Measurements from ENCODE around the gene NHLRC4. TPM values are rescaled to one million over a fixed set of nuclear protein-coding genes. Genes with fewer than 3 reads are reported as not detected.
A peak's percentile ranks its signal among the peaks of the same experiment; 100 is the strongest.

Gene NHLRC4
- total RNA-seq, 2 donors from 2014 or later = 0.33 to 0.48 TPM

GRCh38 chr16:553601-554296, 13.1 kb upstream of the NHLRC4 start:
- H3K27ac Mint-ChIP-seq = no peak overlapping the region
- H3K9me3 Mint-ChIP-seq = no peaks in the 10 kb centered on the region
- DNase-seq (ENCODE audit: low spot score) (no peak), ATAC-seq (no peak)
- H3K4me1 Mint-ChIP-seq (ENCODE audit: low read depth in 2 of 2) = peaks cover 0 to 3% of the 10 kb centered on the region in 2 donors
- no peak overlapping the region for H3K4me3 Mint-ChIP-seq
- peaks cover 0 to 3% of the 10 kb centered on the region in 2 donors for H3K27me3 Mint-ChIP-seq
- H3K36me3 Mint-ChIP-seq = no peaks in the 10 kb centered on the region

GRCh38 chr16:554297-554621, 12.5 kb upstream of the NHLRC4 start:
- Mint-ChIP-seq H3K4me3 (no peak overlapping the region), H3K27me3 (peaks cover 0 to 3% of the 10 kb centered on the region in 2 donors), H3K9me3 (no peaks in the 10 kb centered on the region), H3K4me1 (ENCODE audit: low read depth in 2 of 2) (peaks cover 0 to 3% of the 10 kb centered on the region in 2 donors), H3K27ac (no peak overlapping the region), H3K36me3 (no peaks in the 10 kb centered on the region)
- DNase-seq (ENCODE audit: low spot score) = no peak
- no peak for ATAC-seq

GRCh38 chr16:554640-555365, 12.0 kb upstream of the NHLRC4 start:
- H3K36me3 Mint-ChIP-seq = no peaks in the 10 kb centered on the region
- DNase-seq (ENCODE audit: low spot score) = no peak
- peaks cover 0 to 3% of the 10 kb centered on the region in 2 donors for H3K27me3 Mint-ChIP-seq
- H3K4me1 Mint-ChIP-seq (ENCODE audit: low read depth in 2 of 2) = peaks cover 0 to 3% of the 10 kb centered on the region in 2 donors
- H3K4me3 Mint-ChIP-seq = no peak overlapping the region
- no peak overlapping the region for H3K27ac Mint-ChIP-seq
- no peaks in the 10 kb centered on the region for H3K9me3 Mint-ChIP-seq
- peak in 1 of 2 donors; percentile 1 for ATAC-seq

- no peaks in the 10 kb centered on the region for H3K36me3 Mint-ChIP-seq
- ATAC-seq = no peak
- no peaks in the 10 kb centered on the region for H3K9me3 Mint-ChIP-seq
- no peak overlapping the region for H3K27ac Mint-ChIP-seq
- peaks cover 0 to 3% of the 10 kb centered on the region in 2 donors for H3K4me1 Mint-ChIP-seq (ENCODE audit: low read depth in 2 of 2)
- peaks cover 0 to 3% of the 10 kb centered on the region in 2 donors for H3K27me3 Mint-ChIP-seq
- no peak overlapping the region for H3K4me3 Mint-ChIP-seq
- no peak for DNase-seq (ENCODE audit: low spot score)
Measured at GRCh38 chr16:555528-556473, 11.0 kb upstream of the NHLRC4 start.

GRCh38 chr16:556474-557173, 10.2 kb upstream of the NHLRC4 start:
- no peaks in the 10 kb centered on the region for H3K36me3 Mint-ChIP-seq
- DNase-seq (ENCODE audit: low spot score) (no peak), ATAC-seq (no peak)
- H3K27ac Mint-ChIP-seq = no peak overlapping the region
- peaks cover 0 to 3% of the 10 kb centered on the region in 2 donors for H3K27me3 Mint-ChIP-seq
- H3K4me1 Mint-ChIP-seq (ENCODE audit: low read depth in 2 of 2) = peaks cover 0 to 3% of the 10 kb centered on the region in 2 donors
- no peaks in the 10 kb centered on the region for H3K9me3 Mint-ChIP-seq
- H3K4me3 Mint-ChIP-seq = no peak overlapping the region

GRCh38 chr16:557463-558297, 9.1 kb upstream of the NHLRC4 start:
- Mint-ChIP-seq H3K36me3 (no peaks in the 10 kb centered on the region), H3K4me1 (ENCODE audit: low read depth in 2 of 2) (peaks cover 0 to 3% of the 10 kb centered on the region in 2 donors), H3K27me3 (peaks cover 0 to 3% of the 10 kb centered on the region in 2 donors), H3K9me3 (no peaks in the 10 kb centered on the region), H3K4me3 (no peak overlapping the region), H3K27ac (no peak overlapping the region)
- ATAC-seq (no peak), DNase-seq (ENCODE audit: low spot score) (no peak)

- ATAC-seq (no peak), DNase-seq (ENCODE audit: low spot score) (no peak)
- no peak overlapping the region for H3K27ac Mint-ChIP-seq
- no peaks in the 10 kb centered on the region for H3K36me3 Mint-ChIP-seq
- peaks cover 0 to 3% of the 10 kb centered on the region in 2 donors for H3K27me3 Mint-ChIP-seq
- peaks cover 0 to 3% of the 10 kb centered on the region in 2 donors for H3K4me1 Mint-ChIP-seq (ENCODE audit: low read depth in 2 of 2)
- no peak overlapping the region for H3K4me3 Mint-ChIP-seq
- H3K9me3 Mint-ChIP-seq = no peaks in the 10 kb centered on the region
Measured at GRCh38 chr16:558298-559020, 8.3 kb upstream of the NHLRC4 start.

GRCh38 chr16:559021-559380, 7.8 kb upstream of the NHLRC4 start:
- H3K27me3 Mint-ChIP-seq = peaks cover 0 to 3% of the 10 kb centered on the region in 2 donors
- no peaks in the 10 kb centered on the region for H3K9me3 Mint-ChIP-seq
- H3K4me3 Mint-ChIP-seq = no peak overlapping the region
- peaks cover 0 to 3% of the 10 kb centered on the region in 2 donors for H3K4me1 Mint-ChIP-seq (ENCODE audit: low read depth in 2 of 2)
- ATAC-seq (no peak), DNase-seq (ENCODE audit: low spot score) (no peak)
- no peak overlapping the region for H3K27ac Mint-ChIP-seq
- no peaks in the 10 kb centered on the region for H3K36me3 Mint-ChIP-seq

DNA sequence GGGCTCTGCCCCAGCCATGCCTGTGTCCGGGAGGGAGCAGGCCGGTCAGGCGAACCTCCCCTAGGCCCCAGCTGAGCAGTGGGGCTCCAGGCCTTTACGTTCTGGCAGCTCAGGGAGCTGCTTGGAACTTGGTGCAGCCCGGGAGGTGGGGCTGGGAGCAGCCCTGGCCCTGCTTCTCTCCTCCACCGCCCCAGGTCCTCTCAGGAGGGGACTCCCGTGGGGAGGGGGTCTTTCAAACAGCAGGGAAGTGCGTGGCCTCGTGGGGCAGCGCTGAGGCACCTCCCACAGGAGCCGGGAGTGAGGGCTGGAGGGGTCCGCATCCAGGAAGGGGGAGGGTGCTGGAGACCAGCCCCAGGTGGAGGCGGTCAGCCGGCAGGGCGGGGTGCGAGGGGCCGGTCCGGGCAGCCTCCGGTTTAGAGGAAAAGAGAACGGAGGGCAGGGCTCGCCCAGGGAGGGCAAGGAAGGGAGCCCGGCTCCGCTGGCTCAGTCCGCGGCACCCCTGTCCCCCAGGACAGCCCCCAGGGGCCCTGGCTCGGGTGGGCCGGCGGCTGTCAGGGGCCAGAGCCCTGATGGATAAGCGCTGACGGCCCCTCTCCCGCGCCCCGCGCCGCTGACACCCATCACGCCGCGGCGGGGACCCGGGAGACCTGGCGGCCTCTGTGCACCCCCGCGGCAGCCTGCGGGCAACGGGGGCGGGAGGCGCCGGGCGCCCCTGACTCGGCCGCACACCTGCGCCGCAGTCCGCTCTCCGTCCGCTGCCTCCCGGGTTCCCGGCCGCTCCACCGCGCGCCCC, 7.2 kb upstream of the NHLRC4 start:
- H3K4me3 Mint-ChIP-seq = no peak overlapping the region
- no peak for ATAC-seq
- H3K4me1 Mint-ChIP-seq (ENCODE audit: low read depth in 2 of 2) = peaks cover 0 to 3% of the 10 kb centered on the region in 2 donors
- no peaks in the 10 kb centered on the region for H3K36me3 Mint-ChIP-seq
- peaks cover 0 to 3% of the 10 kb centered on the region in 2 donors for H3K27me3 Mint-ChIP-seq
- H3K27ac Mint-ChIP-seq = no peak overlapping the region
- no peaks in the 10 kb centered on the region for H3K9me3 Mint-ChIP-seq
- no peak for DNase-seq (ENCODE audit: low spot score)

DNA sequence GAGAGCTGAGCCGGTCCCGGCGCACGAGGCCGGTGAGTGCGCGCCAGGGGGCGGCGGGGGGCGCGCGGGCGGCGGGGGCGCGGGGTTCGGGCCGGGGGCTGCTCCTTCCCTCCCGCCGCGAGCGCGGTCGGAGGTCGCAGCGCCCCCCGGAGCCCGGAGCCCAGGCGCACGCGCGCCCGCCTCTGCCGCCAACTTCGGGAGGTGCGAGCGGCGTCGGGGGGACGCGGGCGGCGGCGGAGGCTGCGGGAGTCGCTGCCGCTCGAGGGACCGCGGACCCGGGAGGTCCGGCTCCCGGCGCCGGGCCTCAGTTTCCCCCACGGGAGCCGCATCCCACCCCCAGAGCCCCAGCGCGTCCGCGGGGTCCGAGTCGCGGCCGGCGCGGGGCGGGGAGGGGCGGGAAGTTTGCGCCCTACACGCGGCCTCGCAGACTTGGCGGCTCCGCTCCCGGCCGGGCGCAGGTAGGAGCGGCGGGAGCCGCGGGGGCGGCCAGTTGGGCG, 6.6 kb upstream of the NHLRC4 start, which contains the start of gene PRR35:
Gene PRR35, plus strand, starts transcription at position 191 of the 497 bp plus-strand sequence. CDS start 2,901 bp downstream, outside the sequence.
- H3K27me3 Mint-ChIP-seq = peaks cover 0 to 3% of the 10 kb centered on the region in 2 donors
- no peak for ATAC-seq
- H3K36me3 Mint-ChIP-seq = no peaks in the 10 kb centered on the region
- peaks cover 0 to 3% of the 10 kb centered on the region in 2 donors for H3K4me1 Mint-ChIP-seq (ENCODE audit: low read depth in 2 of 2)
- no peaks in the 10 kb centered on the region for H3K9me3 Mint-ChIP-seq
- no peak for DNase-seq (ENCODE audit: low spot score)
- H3K4me3 Mint-ChIP-seq = no peak within 1 kb of the TSS
- no peak within 1 kb of the TSS for H3K27ac Mint-ChIP-seq

DNA sequence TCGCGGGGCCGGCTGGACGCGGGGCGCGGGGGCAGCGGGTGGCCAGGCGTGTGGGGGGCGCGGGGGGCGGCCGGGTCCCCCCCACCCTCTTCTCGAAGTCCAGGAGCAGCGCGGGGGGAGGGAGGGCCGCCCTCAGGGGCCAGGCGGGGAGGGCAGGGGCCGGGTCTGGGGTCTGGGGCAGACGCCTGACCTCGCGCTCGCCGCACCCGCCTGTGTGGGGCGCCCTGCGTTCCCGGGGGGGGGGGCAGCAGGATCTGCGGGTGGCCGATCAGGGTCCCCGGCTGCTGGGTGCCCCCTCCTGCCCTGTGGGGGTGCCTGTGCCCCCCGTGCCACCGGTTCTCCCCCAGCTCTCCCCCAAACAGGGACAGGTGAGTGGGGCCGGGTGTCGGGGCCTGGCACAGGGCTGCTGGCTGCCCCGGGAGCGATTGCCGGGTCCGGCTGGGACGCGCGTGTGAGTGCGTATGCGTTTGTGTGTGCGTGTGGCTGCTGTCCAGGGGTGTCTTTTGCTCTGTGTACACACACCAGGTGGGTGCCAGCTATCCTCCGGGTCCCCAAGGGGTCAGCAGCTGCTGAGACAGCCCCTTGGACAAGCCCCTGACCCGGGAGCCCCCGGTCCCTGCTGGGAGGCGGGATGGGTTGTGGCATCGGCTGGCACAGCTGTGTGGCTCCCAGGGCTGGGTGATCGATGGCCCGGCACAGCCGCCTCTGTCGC, 5.9 kb upstream of the NHLRC4 start:
- Mint-ChIP-seq H3K27ac (no peak overlapping the region), H3K4me1 (ENCODE audit: low read depth in 2 of 2) (peaks cover 0 to 3% of the 10 kb centered on the region in 2 donors), H3K36me3 (no peaks in the 10 kb centered on the region), H3K4me3 (no peak overlapping the region), H3K9me3 (no peaks in the 10 kb centered on the region), H3K27me3 (peaks cover 0 to 3% of the 10 kb centered on the region in 2 donors)
- ATAC-seq (no peak), DNase-seq (ENCODE audit: low spot score) (no peak)
